Panc1 (cell line): ENCODE results near the gene YTHDF1. TPM values are rescaled to one million over a fixed set of nuclear protein-coding genes. Genes with fewer than 3 reads are reported as not detected.

ENCODE experiments used
- ATAC-seq: fragments of 200-7000 bp; cut with Tn5 transposase; 2 replicates; pipeline ENCODE4 v1.9.1; 2020; ENCODE audit warnings: mild to moderate bottlenecking, moderate library complexity
- BruUV-seq: library from RNA; stranded (reverse); fragments of 400-500 nt; replicated peaks from 2 replicates; lab custom pipeline; 2021; lab: Mats Ljungman, UMichigan
- CTCF ChIA-PET: fragments of 300-600 bp; sonication (Branson Sonifier 250); formaldehyde crosslinking; loops from one replicate; lab custom pipeline; 2022; ENCODE audit warnings: antibody characterized with exemption; lab: Charles Lee
- POLR2A ChIA-PET: fragments of 300-600 bp; sonication (Branson Sonifier 250); formaldehyde crosslinking; loops from one replicate; lab custom pipeline; 2022; ENCODE audit warnings: antibody characterized with exemption; lab: Charles Lee
- DNase-seq: peaks from one replicate; pipeline ENCODE4 v3.0.0-alpha.2; 2010; ENCODE audit warnings: low read depth, low spot score
- H3K27ac ChIP-seq: 2 replicates; pipeline ENCODE4 v1.5.1; 2011; ENCODE audit warnings: mild to moderate bottlenecking, low read length, inconsistent platforms
- H3K27me3 ChIP-seq: fragments of 200-500 bp; sonication (Bioruptor generic); 2 replicates; pipeline ENCODE4 v1.6.0; 2014; ENCODE audit warnings: low read length, inconsistent platforms; ENCODE audit not compliant: control insufficient read depth, insufficient read depth
- H3K36me3 ChIP-seq: fragments of 200-500 bp; sonication (Bioruptor generic); 2 replicates; pipeline ENCODE4 v1.5.1; 2014; ENCODE audit warnings: inconsistent platforms, mild to moderate bottlenecking, low read length, moderate library complexity; ENCODE audit not compliant: control insufficient read depth, insufficient read depth
- H3K4me1 ChIP-seq: 2 replicates; pipeline ENCODE4 v1.5.1; 2011; ENCODE audit warnings: inconsistent platforms, mild to moderate bottlenecking, low read length, moderate library complexity; ENCODE audit not compliant: control insufficient read depth, insufficient read depth
- H3K4me3 ChIP-seq, 2 experiments: 2 replicates each; pipeline ENCODE4 v1.5.1; 2011 to 2012; ENCODE audit warnings: low read depth in 2 of 2, low read length in 2 of 2, mild to moderate bottlenecking in 2 of 2, inconsistent platforms in 1 of 2, moderate library complexity in 1 of 2
- H3K9me3 ChIP-seq: fragments of 200-500 bp; sonication (Bioruptor generic); 2 replicates; pipeline ENCODE4 v1.5.1; 2014; ENCODE audit warnings: low read depth, mild to moderate bottlenecking, inconsistent platforms, low read length, moderate library complexity; ENCODE audit not compliant: control insufficient read depth, insufficient read depth
- POLR2AphosphoS5 ChIP-seq: IDR thresholded peaks from 2 replicates; pipeline ENCODE4 v1.6.1; 2012; ENCODE audit warnings: mild to moderate bottlenecking, low read depth, low read length, moderate library complexity
- REST ChIP-seq, 2 experiments: IDR thresholded peaks; 2 replicates each; pipeline ENCODE4 v1.6.1; 2011 to 2012; ENCODE audit warnings: low read depth in 2 of 2, control low read depth in 1 of 2, low read length in 1 of 2, mild to moderate bottlenecking in 1 of 2, moderate library complexity in 1 of 2; ENCODE audit not compliant: insufficient read depth in 1 of 2
- SIN3A ChIP-seq: IDR thresholded peaks from 2 replicates; pipeline ENCODE4 v1.6.1; 2012; ENCODE audit warnings: low read depth, mild to moderate bottlenecking, low read length, moderate library complexity, borderline replicate concordance; ENCODE audit not compliant: insufficient read depth
- TCF7L2 ChIP-seq: IDR thresholded peaks from 2 replicates; pipeline ENCODE4 v1.6.1; 2011; ENCODE audit warnings: mild to moderate bottlenecking, low read depth, low read length, inconsistent platforms
- in situ Hi-C: cut with HindIII; loops from 2 replicates; pipeline ENCODE4 v1.10.0; 2016; ENCODE audit warnings: low sequenced_read_pairs, low pct_unique_long_range_greater_than_20kb
- intact Hi-C: fragments of 100-400 bp; cut with micrococcal nuclease; formaldehyde crosslinking; loops from one replicate; pipeline ENCODE4 v1.10.0; 2022; ENCODE audit not compliant: unreplicated experiment
- total RNA-seq: library from RNA; stranded (reverse); gene quantifications from one replicate; pipeline ENCODE4 v1.2.1, GENCODE V29; 2021; ENCODE audit not compliant: unreplicated experiment
- TF ChIP-seq, protein P1 (sequence below): fragments of 450-650 bp; IDR thresholded peaks from 2 replicates; pipeline ENCODE4 v1.5.1; 2017; ENCODE audit warnings: mild to moderate bottlenecking

Gene YTHDF1
- total RNA-seq, 1 experiment from 2014 or later, result 43.0 TPM

GRCh38 chr20:63150391-63150898 lies 65.5 kb downstream of the YTHDF1 start:
- no TSS peak for BruUV-seq
- in situ Hi-C loops, result no loop called here
- Histone ChIP-seq H3K27me3 (peaks cover 6% of the 10 kb centered on the region; the same call in 1 of the 2 replicates), H3K4me3 (no peak overlapping the region), H3K36me3 (no peaks in the 10 kb centered on the region), H3K4me1 (no peaks in the 10 kb centered on the region), H3K9me3 (no peaks in the 10 kb centered on the region; the same call in 1 of the 2 replicates), H3K27ac (no peak overlapping the region)
- TF ChIP-seq TCF7L2, result no peak
- TF ChIP-seq REST (IDR thresholded peaks at IDR 0.05; ENCODE audit: insufficient read depth in 1 of 2, low read depth in 2 of 2, low read length in 1 of 2), result no peak
- no peak for TF ChIP-seq POLR2AphosphoS5
- TF ChIP-seq, protein P1, sequence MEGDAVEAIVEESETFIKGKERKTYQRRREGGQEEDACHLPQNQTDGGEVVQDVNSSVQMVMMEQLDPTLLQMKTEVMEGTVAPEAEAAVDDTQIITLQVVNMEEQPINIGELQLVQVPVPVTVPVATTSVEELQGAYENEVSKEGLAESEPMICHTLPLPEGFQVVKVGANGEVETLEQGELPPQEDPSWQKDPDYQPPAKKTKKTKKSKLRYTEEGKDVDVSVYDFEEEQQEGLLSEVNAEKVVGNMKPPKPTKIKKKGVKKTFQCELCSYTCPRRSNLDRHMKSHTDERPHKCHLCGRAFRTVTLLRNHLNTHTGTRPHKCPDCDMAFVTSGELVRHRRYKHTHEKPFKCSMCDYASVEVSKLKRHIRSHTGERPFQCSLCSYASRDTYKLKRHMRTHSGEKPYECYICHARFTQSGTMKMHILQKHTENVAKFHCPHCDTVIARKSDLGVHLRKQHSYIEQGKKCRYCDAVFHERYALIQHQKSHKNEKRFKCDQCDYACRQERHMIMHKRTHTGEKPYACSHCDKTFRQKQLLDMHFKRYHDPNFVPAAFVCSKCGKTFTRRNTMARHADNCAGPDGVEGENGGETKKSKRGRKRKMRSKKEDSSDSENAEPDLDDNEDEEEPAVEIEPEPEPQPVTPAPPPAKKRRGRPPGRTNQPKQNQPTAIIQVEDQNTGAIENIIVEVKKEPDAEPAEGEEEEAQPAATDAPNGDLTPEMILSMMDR, result no peak
- no peak for TF ChIP-seq SIN3A
- ATAC-seq (no peak), DNase-seq (no peak)
- ChIA-PET POLR2A (no interaction called here), CTCF (no interaction called here)
- intact Hi-C loops, result no loop called here

DNA sequence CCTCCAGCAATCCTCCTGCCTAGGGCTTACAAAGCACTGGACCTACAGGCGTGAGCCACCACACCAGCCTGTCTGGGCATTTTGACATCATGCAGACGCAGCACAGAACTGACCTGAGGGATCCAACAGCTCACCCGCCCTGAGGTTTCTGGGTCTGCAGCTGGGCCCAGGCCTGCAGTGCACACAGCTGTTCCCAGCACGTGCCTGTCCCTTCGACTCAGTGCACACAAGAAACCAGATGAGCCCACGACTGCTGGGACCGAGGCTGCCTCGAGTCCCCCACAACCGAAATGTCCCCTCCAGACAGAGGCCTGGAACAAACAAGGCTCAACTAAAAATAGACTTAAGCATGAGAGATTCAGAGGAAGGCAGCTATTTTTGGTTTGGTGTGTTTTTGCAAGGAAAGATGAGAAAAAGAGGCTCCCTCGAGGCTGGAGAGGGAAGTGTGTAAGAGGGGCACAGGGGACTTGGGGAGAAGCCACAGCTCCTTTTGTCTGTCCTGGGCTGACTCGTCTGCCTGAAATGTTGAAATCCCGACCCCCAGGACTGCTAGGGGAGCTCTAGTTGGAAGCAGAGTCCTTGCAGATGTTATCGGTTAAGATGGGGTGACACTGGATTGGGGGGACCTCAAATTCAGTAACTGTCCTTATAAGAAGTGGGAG lies 66.3 kb downstream of the YTHDF1 start:
- Histone ChIP-seq H3K27ac (no peak overlapping the region), H3K36me3 (no peaks in the 10 kb centered on the region), H3K4me3 (no peak overlapping the region), H3K4me1 (no peaks in the 10 kb centered on the region), H3K27me3 (peaks cover 6% of the 10 kb centered on the region; the same call in 1 of the 2 replicates), H3K9me3 (no peaks in the 10 kb centered on the region; the same call in 1 of the 2 replicates)
- POLR2A ChIA-PET, result no interaction called here
- in situ Hi-C loops (no loop called here), intact Hi-C loops (no loop called here)
- DNase-seq (no peak), ATAC-seq (no peak)
- no TSS peak for BruUV-seq
- TF ChIP-seq POLR2AphosphoS5 (no peak), REST (IDR thresholded peaks at IDR 0.05; ENCODE audit: insufficient read depth in 1 of 2, low read depth in 2 of 2, low read length in 1 of 2) (no peak), TCF7L2 (no peak), SIN3A (no peak)
- TF ChIP-seq, protein P1, result no peak
- CTCF ChIA-PET, result no interaction called here
